ENCODE results near the gene ENTREP1. TPM values are rescaled to one million over a fixed set of nuclear protein-coding genes. Genes with fewer than 3 reads are reported as not detected.

The ENTREP1 gene
- total RNA-seq, 4 donors from 2014 or later, result 88.1 to 127 (median 117) TPM

GRCh38 chr9:69347607-69348006, 22.6 kb downstream of the ENTREP1 start:
- 64 to 80% methylated on average over 1 of the region's 1 CpG for WGBS, 2 donors
- no peaks in the 10 kb centered on the region for H3K36me3 ChIP-seq
- H3K27ac ChIP-seq, result peak overlapping the region in 1 of 3 donors; percentile 28
- H3K4me3 ChIP-seq (replicated peaks in 1 of 3), result no peak overlapping the region
- H3K27me3 ChIP-seq, result no peaks in the 10 kb centered on the region
- peaks cover 12 to 26% of the 10 kb centered on the region in 2 donors for H3K4me1 ChIP-seq
- DNase-seq, result no peak
- no peak for TF ChIP-seq POLR2A (IDR thresholded peaks at IDR 0.05)
- TF ChIP-seq CTCF (IDR thresholded peaks at IDR 0.05), result no peak
- intact Hi-C loops (cut with DNase I), result no loop called here
- H3K9me3 ChIP-seq, result no peaks in the 10 kb centered on the region

- H3K27me3 ChIP-seq, result no peaks in the 10 kb centered on the region
These were observed 26.2 kb downstream of the ENTREP1 start for GRCh38 chr9:69351227-69351626.

GRCh38 chr9:69355232-69355631, 30.2 kb downstream of the ENTREP1 start:
- H3K27ac ChIP-seq, result no peak overlapping the region
- 95 to 97% methylated on average over 1 of the region's 1 CpG for WGBS, 2 donors
- H3K4me3 ChIP-seq (replicated peaks in 1 of 3), result no peak overlapping the region
- DNase-seq, result no peak
- TF ChIP-seq CTCF (IDR thresholded peaks at IDR 0.05) (no peak), POLR2A (IDR thresholded peaks at IDR 0.05) (no peak)
- H3K4me1 ChIP-seq, result peaks cover 16 to 19% of the 10 kb centered on the region in 2 donors
- no peaks in the 10 kb centered on the region for H3K27me3 ChIP-seq
- intact Hi-C loops (cut with DNase I), result no loop called here
- no peaks in the 10 kb centered on the region for H3K36me3 ChIP-seq
- H3K9me3 ChIP-seq, result no peaks in the 10 kb centered on the region

More at GRCh38 chr9:69351227-69351626, 26.2 kb downstream of the ENTREP1 start:
- H3K27ac ChIP-seq, result no peak overlapping the region
- no peaks in the 10 kb centered on the region for H3K9me3 ChIP-seq
- 94 to 98% methylated on average over 3 of the region's 3 CpGs for WGBS, 2 donors
- no peak for TF ChIP-seq CTCF (IDR thresholded peaks at IDR 0.05)
- no peak for TF ChIP-seq POLR2A (IDR thresholded peaks at IDR 0.05)
- H3K4me1 ChIP-seq, result peaks cover 6 to 27% of the 10 kb centered on the region in 2 donors
- no peak overlapping the region for H3K4me3 ChIP-seq (replicated peaks in 1 of 3)
- intact Hi-C loops (cut with DNase I), result no loop called here
- H3K36me3 ChIP-seq, result no peaks in the 10 kb centered on the region
- DNase-seq, result no peak

- no peaks in the 10 kb centered on the region for H3K36me3 ChIP-seq
- TF ChIP-seq CTCF (IDR thresholded peaks at IDR 0.05) (no peak), POLR2A (IDR thresholded peaks at IDR 0.05) (no peak)
- H3K27me3 ChIP-seq, result no peaks in the 10 kb centered on the region
- no peaks in the 10 kb centered on the region for H3K9me3 ChIP-seq
- peak overlapping the region; percentile 1 to 57 (median 34) for H3K27ac ChIP-seq
- DNase-seq, result peak; percentile 50 to 69
- H3K4me1 ChIP-seq, result peaks cover 16 to 19% of the 10 kb centered on the region in 2 donors
- no peak overlapping the region for H3K4me3 ChIP-seq (replicated peaks in 1 of 3)
- intact Hi-C loops (cut with DNase I), result no loop called here
- WGBS, 2 donors, result 25 to 26% methylated on average over 3 of the region's 3 CpGs
These were observed 32.2 kb downstream of the ENTREP1 start for GRCh38 chr9:69357030-69357775.

GRCh38 chr9:69357821-69358220, 32.8 kb downstream of the ENTREP1 start:
- Histone ChIP-seq H3K9me3 (no peaks in the 10 kb centered on the region), H3K36me3 (no peaks in the 10 kb centered on the region), H3K27me3 (no peaks in the 10 kb centered on the region), H3K27ac (peak overlapping the region in 1 of 3 donors; percentile 1), H3K4me1 (peaks cover 16 to 19% of the 10 kb centered on the region in 2 donors), H3K4me3 (replicated peaks in 1 of 3) (no peak overlapping the region)
- no peak for TF ChIP-seq POLR2A (IDR thresholded peaks at IDR 0.05)
- no peak for TF ChIP-seq CTCF (IDR thresholded peaks at IDR 0.05)
- 80 to 91% methylated on average over 4 of the region's 4 CpGs for WGBS, 2 donors
- DNase-seq, result no peak
- intact Hi-C loops (cut with DNase I), result no loop called here
